Activated CD8-positive, alpha-beta memory T cell treated with anti-CD3 and anti-CD28 coated beads, Interleukin-2, amount 50 U/mL, for 4 hours (primary cell): Measurements from ENCODE around the gene DPY19L2.

ENCODE experiments used
- DNase-seq: peaks from one replicate; pipeline ENCODE4 v3.0.0-alpha.2; 2020

The DPY19L2 gene

DNA sequence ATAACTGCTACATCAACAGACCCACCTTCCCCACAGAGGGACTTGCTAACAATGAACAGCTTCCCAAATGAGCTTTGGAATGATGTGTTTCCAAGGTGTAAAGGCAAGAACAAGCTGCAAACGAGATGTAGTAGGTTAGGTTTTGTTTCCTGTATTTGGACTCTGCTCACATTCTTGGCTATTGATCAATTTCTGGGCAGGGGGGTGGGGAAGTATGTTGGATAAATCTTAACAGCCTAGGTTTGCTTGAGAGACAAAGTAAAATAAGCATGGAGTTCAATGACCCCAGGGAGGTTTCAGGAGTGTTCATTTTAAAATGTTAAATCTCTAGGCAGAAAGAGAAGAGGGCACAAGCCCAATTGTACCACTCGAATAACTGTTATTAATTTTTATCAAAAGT, 146.6 kb downstream of the DPY19L2 start:
- no peak for DNase-seq
